Measurements from ENCODE around the gene MBD3.

Gene MBD3

GRCh38 chr19:1593501-1593772 is 772 bp upstream of the MBD3 start:
- H3K4me1 ChIP-seq (ENCODE audit: insufficient read depth, insufficient read length), result peaks cover 9% of the 10 kb centered on the region
- peak overlapping the region; percentile 92 for H3K9ac ChIP-seq (ENCODE audit: insufficient read length, low read depth)
- DNase-seq (ENCODE audit: low read depth, low spot score), result no peak
- TF ChIP-seq ZNF274 (IDR thresholded peaks at IDR 0.05; ENCODE audit: low read depth, low read length) (no peak), YY1 (IDR thresholded peaks at IDR 0.05; ENCODE audit: insufficient read depth, insufficient read length) (no peak), SUZ12 (IDR thresholded peaks at IDR 0.05; ENCODE audit: extremely low read depth, insufficient read depth, insufficient read length) (no peak)
- H3K9me3 ChIP-seq (ENCODE audit: insufficient read depth, low read length), result no peaks in the 10 kb centered on the region
- no peaks in the 10 kb centered on the region for H3K27me3 ChIP-seq (ENCODE audit: insufficient read depth, insufficient read length)
- H3K4me3 ChIP-seq (ENCODE audit: insufficient read length, low read depth), result no peak overlapping the region
- peaks cover 53% of the 10 kb centered on the region for H3K36me3 ChIP-seq (ENCODE audit: insufficient read depth, insufficient read length, low read length)

GRCh38 chr19:1592024-1592754 is 476 bp downstream of the MBD3 start:
- Histone ChIP-seq H3K36me3 (ENCODE audit: insufficient read depth, insufficient read length, low read length) (peaks cover 50% of the 10 kb centered on the region), H3K4me1 (ENCODE audit: insufficient read depth, insufficient read length) (peaks cover 9% of the 10 kb centered on the region)
- DNase-seq (ENCODE audit: low read depth, low spot score), result peak; percentile 84

GRCh38 chr19:1591421-1592023 is 1.1 kb downstream of the MBD3 start:
- TF ChIP-seq ZNF274 (IDR thresholded peaks at IDR 0.05; ENCODE audit: low read depth, low read length) (no peak), YY1 (IDR thresholded peaks at IDR 0.05; ENCODE audit: insufficient read depth, insufficient read length) (no peak), SUZ12 (IDR thresholded peaks at IDR 0.05; ENCODE audit: extremely low read depth, insufficient read depth, insufficient read length) (no peak)
- H3K4me3 ChIP-seq (ENCODE audit: insufficient read length, low read depth), result peak overlapping the region; percentile 98
- H3K4me1 ChIP-seq (ENCODE audit: insufficient read depth, insufficient read length), result peaks cover 9% of the 10 kb centered on the region
- H3K27me3 ChIP-seq (ENCODE audit: insufficient read depth, insufficient read length), result no peaks in the 10 kb centered on the region
- H3K9ac ChIP-seq (ENCODE audit: insufficient read length, low read depth), result peak overlapping the region; percentile 100
- no peak for DNase-seq (ENCODE audit: low read depth, low spot score)
- H3K36me3 ChIP-seq (ENCODE audit: insufficient read depth, insufficient read length, low read length), result peaks cover 45% of the 10 kb centered on the region
- no peaks in the 10 kb centered on the region for H3K9me3 ChIP-seq (ENCODE audit: insufficient read depth, low read length)

More at GRCh38 chr19:1592024-1592754, 476 bp downstream of the MBD3 start:
- H3K4me3 ChIP-seq (ENCODE audit: insufficient read length, low read depth), result peak overlapping the region; percentile 98
- H3K9me3 ChIP-seq (ENCODE audit: insufficient read depth, low read length), result no peaks in the 10 kb centered on the region
- no peaks in the 10 kb centered on the region for H3K27me3 ChIP-seq (ENCODE audit: insufficient read depth, insufficient read length)
- TF ChIP-seq YY1 (IDR thresholded peaks at IDR 0.05; ENCODE audit: insufficient read depth, insufficient read length) (no peak), ZNF274 (IDR thresholded peaks at IDR 0.05; ENCODE audit: low read depth, low read length) (no peak), SUZ12 (IDR thresholded peaks at IDR 0.05; ENCODE audit: extremely low read depth, insufficient read depth, insufficient read length) (no peak)
- H3K9ac ChIP-seq (ENCODE audit: insufficient read length, low read depth), result peak overlapping the region; percentile 100

- TF ChIP-seq ZNF274 (IDR thresholded peaks at IDR 0.05; ENCODE audit: low read depth, low read length) (no peak), YY1 (IDR thresholded peaks at IDR 0.05; ENCODE audit: insufficient read depth, insufficient read length) (no peak), SUZ12 (IDR thresholded peaks at IDR 0.05; ENCODE audit: extremely low read depth, insufficient read depth, insufficient read length) (no peak)
- Histone ChIP-seq H3K4me1 (ENCODE audit: insufficient read depth, insufficient read length) (peaks cover 9% of the 10 kb centered on the region), H3K36me3 (ENCODE audit: insufficient read depth, insufficient read length, low read length) (peaks cover 48% of the 10 kb centered on the region), H3K9ac (ENCODE audit: insufficient read length, low read depth) (peak overlapping the region; percentile 100), H3K4me3 (ENCODE audit: insufficient read length, low read depth) (peak overlapping the region; percentile 98), H3K27me3 (ENCODE audit: insufficient read depth, insufficient read length) (no peaks in the 10 kb centered on the region), H3K9me3 (ENCODE audit: insufficient read depth, low read length) (no peaks in the 10 kb centered on the region)
- DNase-seq (ENCODE audit: low read depth, low spot score), result no peak
Measured at GRCh38 chr19:1590641-1591397, 1.8 kb downstream of the MBD3 start.

- H3K27me3 ChIP-seq (ENCODE audit: insufficient read depth, insufficient read length), result no peaks in the 10 kb centered on the region
- TF ChIP-seq SUZ12 (IDR thresholded peaks at IDR 0.05; ENCODE audit: extremely low read depth, insufficient read depth, insufficient read length), result no peak
- no peak for TF ChIP-seq YY1 (IDR thresholded peaks at IDR 0.05; ENCODE audit: insufficient read depth, insufficient read length)
- no peak for TF ChIP-seq ZNF274 (IDR thresholded peaks at IDR 0.05; ENCODE audit: low read depth, low read length)
- H3K36me3 ChIP-seq (ENCODE audit: insufficient read depth, insufficient read length, low read length), result peaks cover 66% of the 10 kb centered on the region
- peak overlapping the region; percentile 1 for H3K9ac ChIP-seq (ENCODE audit: insufficient read length, low read depth)
- H3K4me1 ChIP-seq (ENCODE audit: insufficient read depth, insufficient read length), result peaks cover 9% of the 10 kb centered on the region
- DNase-seq (ENCODE audit: low read depth, low spot score), result no peak
- H3K4me3 ChIP-seq (ENCODE audit: insufficient read length, low read depth), result no peak overlapping the region
- H3K9me3 ChIP-seq (ENCODE audit: insufficient read depth, low read length), result no peaks in the 10 kb centered on the region
Measured at GRCh38 chr19:1587872-1588271, 4.8 kb downstream of the MBD3 start.

GRCh38 chr19:1585243-1585580 is 7.5 kb downstream of the MBD3 start:
- Histone ChIP-seq H3K9me3 (ENCODE audit: insufficient read depth, low read length) (no peaks in the 10 kb centered on the region), H3K27me3 (ENCODE audit: insufficient read depth, insufficient read length) (no peaks in the 10 kb centered on the region), H3K9ac (ENCODE audit: insufficient read length, low read depth) (no peak overlapping the region), H3K4me3 (ENCODE audit: insufficient read length, low read depth) (no peak overlapping the region), H3K36me3 (ENCODE audit: insufficient read depth, insufficient read length, low read length) (peaks cover 77% of the 10 kb centered on the region), H3K4me1 (ENCODE audit: insufficient read depth, insufficient read length) (peaks cover 7% of the 10 kb centered on the region)
- DNase-seq (ENCODE audit: low read depth, low spot score), result no peak
- TF ChIP-seq ZNF274 (IDR thresholded peaks at IDR 0.05; ENCODE audit: low read depth, low read length), result no peak

- H3K27me3 ChIP-seq (ENCODE audit: insufficient read depth, insufficient read length), result no peaks in the 10 kb centered on the region
- peaks cover 78% of the 10 kb centered on the region for H3K36me3 ChIP-seq (ENCODE audit: insufficient read depth, insufficient read length, low read length)
- H3K4me3 ChIP-seq (ENCODE audit: insufficient read length, low read depth), result no peak overlapping the region
- no peak for TF ChIP-seq SUZ12 (IDR thresholded peaks at IDR 0.05; ENCODE audit: extremely low read depth, insufficient read depth, insufficient read length)
- no peak for TF ChIP-seq ZNF274 (IDR thresholded peaks at IDR 0.05; ENCODE audit: low read depth, low read length)
- no peak for TF ChIP-seq YY1 (IDR thresholded peaks at IDR 0.05; ENCODE audit: insufficient read depth, insufficient read length)
- DNase-seq (ENCODE audit: low read depth, low spot score), result no peak
- no peaks in the 10 kb centered on the region for H3K9me3 ChIP-seq (ENCODE audit: insufficient read depth, low read length)
- H3K9ac ChIP-seq (ENCODE audit: insufficient read length, low read depth), result no peak overlapping the region
- peaks cover 5% of the 10 kb centered on the region for H3K4me1 ChIP-seq (ENCODE audit: insufficient read depth, insufficient read length)
Measured at GRCh38 chr19:1584500-1585242, 8.0 kb downstream of the MBD3 start.
